Activated CD8-positive, alpha-beta T cell treated with anti-CD3 and anti-CD28 coated beads for 36 hours (primary cell): Measurements from ENCODE around the gene FBXO10. TPM values are rescaled to one million over a fixed set of nuclear protein-coding genes. Genes with fewer than 3 reads are reported as not detected.

Source experiments
- ATAC-seq: fragments of 200-7000 bp; cut with Tn5 transposase; one replicate; pipeline ENCODE4 v1.10.0; 2021; ENCODE audit warnings: mild to moderate bottlenecking, moderate library complexity
- CTCF ChIA-PET: fragments of 350-600 bp; sonication (Branson Sonifier 250); formaldehyde crosslinking; loops from one replicate; lab custom pipeline; 2021; ENCODE audit warnings: antibody characterized with exemption; lab: Charles Lee
- POLR2A ChIA-PET: fragments of 350-600 bp; sonication (Branson Sonifier 250); formaldehyde crosslinking; loops from one replicate; lab custom pipeline; 2021; ENCODE audit warnings: antibody characterized with exemption; lab: Charles Lee
- DNase-seq: peaks from one replicate; pipeline ENCODE4 v3.0.0-alpha.2; 2020
- H3K27ac Mint-ChIP-seq: one replicate; pipeline ENCODE4 v1.8.0; 2021; ENCODE audit warnings: mild to moderate bottlenecking, mixed read lengths
- H3K27me3 Mint-ChIP-seq: one replicate; pipeline ENCODE4 v1.8.0; 2021; ENCODE audit warnings: mixed read lengths
- H3K36me3 Mint-ChIP-seq: one replicate; pipeline ENCODE4 v1.8.0; 2021; ENCODE audit warnings: low read depth, mixed read lengths
- H3K4me1 Mint-ChIP-seq: one replicate; pipeline ENCODE4 v1.8.0; 2021; ENCODE audit warnings: low read depth, mixed read lengths
- H3K4me3 Mint-ChIP-seq: one replicate; pipeline ENCODE4 v1.8.0; 2021; ENCODE audit warnings: mild to moderate bottlenecking, moderate library complexity, mixed read lengths
- H3K9me3 Mint-ChIP-seq: one replicate; pipeline ENCODE4 v1.8.0; 2021; ENCODE audit warnings: mixed read lengths
- CTCF ChIP-seq: fragments of 200-600 bp; IDR thresholded peaks from one replicate; pipeline ENCODE4 v1.8.0; 2022; ENCODE audit warnings: antibody characterized with exemption, mild to moderate bottlenecking
- intact Hi-C: fragments of 100-400 bp; cut with micrococcal nuclease; formaldehyde crosslinking; loops from one replicate; pipeline ENCODE4 v1.10.0; 2022
- total RNA-seq, 2 experiments: library from RNA; stranded (reverse); gene quantifications; one replicate each; pipeline ENCODE4 v1.2.3, GENCODE V29; 2021

Gene FBXO10
- total RNA-seq, 2 experiments from 2014 or later: 2.5 to 3.6 TPM

- intact Hi-C loops: no loop called here
- H3K9me3 Mint-ChIP-seq: no peaks in the 10 kb centered on the region
- H3K27ac Mint-ChIP-seq: no peak overlapping the region
These were observed 47.1 kb upstream of the FBXO10 start for GRCh38 chr9:37623267-37623666.

GRCh38 chr9:37622462-37622861, 46.3 kb upstream of the FBXO10 start:
- no peak for DNase-seq
- ATAC-seq: no peak
- no peak for TF ChIP-seq CTCF
- CTCF ChIA-PET: no interaction called here
- POLR2A ChIA-PET: no interaction called here
- Mint-ChIP-seq H3K4me1 (no peaks in the 10 kb centered on the region), H3K9me3 (no peaks in the 10 kb centered on the region), H3K27me3 (no peaks in the 10 kb centered on the region), H3K4me3 (no peak overlapping the region), H3K36me3 (no peaks in the 10 kb centered on the region), H3K27ac (no peak overlapping the region)
- intact Hi-C loops: no loop called here

More at GRCh38 chr9:37623267-37623666, 47.1 kb upstream of the FBXO10 start:
- ATAC-seq: no peak
- Mint-ChIP-seq H3K4me1 (no peaks in the 10 kb centered on the region), H3K36me3 (no peaks in the 10 kb centered on the region), H3K4me3 (no peak overlapping the region), H3K27me3 (no peaks in the 10 kb centered on the region)
- TF ChIP-seq CTCF: no peak
- no peak for DNase-seq
- CTCF ChIA-PET: no interaction called here
- POLR2A ChIA-PET: no interaction called here

GRCh38 chr9:37621273-37622121, 45.3 kb upstream of the FBXO10 start:
- H3K27me3 Mint-ChIP-seq: no peaks in the 10 kb centered on the region

GRCh38 chr9:37620396-37620795, 44.2 kb upstream of the FBXO10 start:
- POLR2A ChIA-PET: no interaction called here
- Mint-ChIP-seq H3K9me3 (no peaks in the 10 kb centered on the region), H3K4me1 (no peaks in the 10 kb centered on the region), H3K36me3 (no peaks in the 10 kb centered on the region), H3K27ac (no peak overlapping the region), H3K27me3 (no peaks in the 10 kb centered on the region), H3K4me3 (no peak overlapping the region)
- no peak for TF ChIP-seq CTCF
- DNase-seq: no peak
- CTCF ChIA-PET: no interaction called here
- no peak for ATAC-seq
- intact Hi-C loops: no loop called here

More at GRCh38 chr9:37621273-37622121, 45.3 kb upstream of the FBXO10 start:
- no peak for TF ChIP-seq CTCF
- ChIA-PET CTCF (interaction anchor here (1.0 kb wide), 1 partner anchor 27 kb away, joined by 3 read pairs; no protein-coding TSS in a partner anchor), POLR2A (no interaction called here)
- ATAC-seq (no peak), DNase-seq (no peak)
- no peaks in the 10 kb centered on the region for H3K9me3 Mint-ChIP-seq
- no peak overlapping the region for H3K27ac Mint-ChIP-seq
- H3K4me3 Mint-ChIP-seq: no peak overlapping the region
- H3K36me3 Mint-ChIP-seq: no peaks in the 10 kb centered on the region
- H3K4me1 Mint-ChIP-seq: no peaks in the 10 kb centered on the region
- intact Hi-C loops: no loop called here

GRCh38 chr9:37619806-37620205, 43.6 kb upstream of the FBXO10 start:
- intact Hi-C loops: no loop called here
- TF ChIP-seq CTCF: no peak
- H3K27me3 Mint-ChIP-seq: no peaks in the 10 kb centered on the region
- DNase-seq: no peak
- no peaks in the 10 kb centered on the region for H3K36me3 Mint-ChIP-seq
- H3K9me3 Mint-ChIP-seq: no peaks in the 10 kb centered on the region
- no peak overlapping the region for H3K27ac Mint-ChIP-seq
- ChIA-PET CTCF (no interaction called here), POLR2A (no interaction called here)
- no peaks in the 10 kb centered on the region for H3K4me1 Mint-ChIP-seq
- H3K4me3 Mint-ChIP-seq: no peak overlapping the region
- no peak for ATAC-seq
